Caco-2 (cell line): ENCODE data around the gene RYK. TPM values are rescaled to one million over a fixed set of nuclear protein-coding genes. Genes with fewer than 3 reads are reported as not detected.
A peak's percentile ranks its signal among the peaks of the same experiment; 100 is the strongest.

Source experiments
- BruUV-seq: library from RNA; stranded (reverse); fragments of 400-500 nt; replicated peaks from 2 replicates; lab custom pipeline; 2021; lab: Mats Ljungman, UMichigan
- CTCF ChIA-PET: fragments of 300-600 bp; sonication (Branson Sonifier 250); formaldehyde crosslinking; loops from one replicate; lab custom pipeline; 2022; ENCODE audit warnings: antibody characterized with exemption; lab: Charles Lee
- POLR2A ChIA-PET: fragments of 300-600 bp; sonication (Branson Sonifier 250); formaldehyde crosslinking; loops from one replicate; lab custom pipeline; 2022; ENCODE audit warnings: antibody characterized with exemption; lab: Charles Lee
- DNase-seq, 2 experiments: peaks; one replicate each; pipeline versions ENCODE4 v3.0.0 to v3.0.0-alpha.2; 2020 to 2022
- H3K27me3 ChIP-seq: replicated peaks from 2 replicates; pipeline ENCODE4 v1.6.0; 2011; ENCODE audit warnings: low read length; ENCODE audit not compliant: control insufficient read depth, insufficient read depth
- H3K36me3 ChIP-seq: 2 replicates; pipeline ENCODE4 v1.5.1; 2011; ENCODE audit warnings: low read length; ENCODE audit not compliant: control insufficient read depth, insufficient read depth
- H3K4me1 ChIP-seq: fragments of 250-450 bp; sonication (Bioruptor Pico); 2 replicates; pipeline ENCODE4 v1.5.1; 2020; ENCODE audit warnings: mild to moderate bottlenecking
- H3K4me3 ChIP-seq: 2 replicates; pipeline ENCODE4 v1.5.1; 2011; ENCODE audit warnings: low read depth, mild to moderate bottlenecking, control low read depth, low read length
- H3K9me3 ChIP-seq: fragments of 250-450 bp; sonication (Bioruptor Pico); 2 replicates; pipeline ENCODE4 v1.5.1; 2020; ENCODE audit warnings: mild to moderate bottlenecking, moderate library complexity
- H3K27ac Mint-ChIP-seq: one replicate; pipeline ENCODE4 v1.8.0; 2022; ENCODE audit warnings: mixed read lengths; ENCODE audit not compliant: unreplicated experiment
- H3K27me3 Mint-ChIP-seq: one replicate; pipeline ENCODE4 v1.8.0; 2022; ENCODE audit warnings: mixed read lengths; ENCODE audit not compliant: insufficient read depth, unreplicated experiment
- H3K36me3 Mint-ChIP-seq: one replicate; pipeline ENCODE4 v1.8.0; 2022; ENCODE audit warnings: mild to moderate bottlenecking, mixed read lengths; ENCODE audit not compliant: insufficient read depth, unreplicated experiment
- H3K4me1 Mint-ChIP-seq: one replicate; pipeline ENCODE4 v1.8.0; 2022; ENCODE audit warnings: low read depth, mixed read lengths; ENCODE audit not compliant: unreplicated experiment
- H3K4me3 Mint-ChIP-seq: one replicate; pipeline ENCODE4 v1.8.0; 2022; ENCODE audit warnings: mild to moderate bottlenecking, moderate library complexity, mixed read lengths; ENCODE audit not compliant: unreplicated experiment
- H3K9me3 Mint-ChIP-seq: one replicate; pipeline ENCODE4 v1.8.0; 2022; ENCODE audit warnings: mixed read lengths; ENCODE audit not compliant: unreplicated experiment
- intact Hi-C: fragments of 100-400 bp; cut with micrococcal nuclease; formaldehyde crosslinking; loops from one replicate; pipeline ENCODE4 v1.10.0; 2022; ENCODE audit not compliant: unreplicated experiment
- total RNA-seq: library from RNA; stranded (reverse); gene quantifications from 2 replicates; pipeline ENCODE4 v1.2.3, GENCODE V29; 2022
- TF ChIP-seq, protein P1 (sequence below), 2 experiments: fragments of 200-600 bp in 1 of 2; IDR thresholded peaks; 1 replicate in 1 of 2; 2 replicates in 1 of 2; pipeline versions ENCODE4 v1.5.1 to v1.8.0; 2011 to 2022; ENCODE audit warnings: antibody characterized with exemption in 1 of 2, control low read depth in 1 of 2, inconsistent platforms in 1 of 2, low read depth in 1 of 2, low read length in 1 of 2, mild to moderate bottlenecking in 1 of 2, moderate library complexity in 1 of 2; ENCODE audit not compliant: insufficient read depth in 1 of 2, severe bottlenecking in 1 of 2, unreplicated experiment in 1 of 2

The RYK gene
- total RNA-seq, 1 experiment from 2014 or later: 102 TPM

DNA sequence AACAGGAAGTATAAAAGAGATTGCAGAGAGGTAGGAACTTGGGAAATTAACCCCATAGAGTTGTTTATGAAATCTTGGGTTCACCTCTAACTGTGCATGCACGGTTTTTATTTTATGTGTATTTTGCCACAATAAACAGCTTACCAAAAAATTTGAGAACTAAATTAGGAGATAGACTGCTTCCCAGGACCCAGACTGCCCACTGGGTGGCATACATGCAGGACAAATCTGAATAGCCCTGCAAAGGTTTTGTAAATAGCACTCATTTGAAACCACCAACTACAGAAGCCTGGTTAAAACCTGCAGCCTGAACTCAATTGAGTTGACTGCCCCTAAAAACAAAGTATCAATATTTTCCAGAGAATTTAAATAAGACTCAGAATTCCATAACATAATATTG lies 124.5 kb downstream of the RYK start:
- Histone ChIP-seq H3K27me3 (no peaks in the 10 kb centered on the region), H3K36me3 (no peaks in the 10 kb centered on the region), H3K4me1 (peaks cover 8% of the 10 kb centered on the region; the same call in 1 of the 2 replicates), H3K9me3 (peaks cover 24% of the 10 kb centered on the region), H3K4me3 (no peak overlapping the region)
- BruUV-seq: no TSS peak
- ChIA-PET CTCF (interaction anchor here (1.8 kb wide), 1 partner anchor 173 kb away, joined by 6 read pairs; no protein-coding TSS in a partner anchor), POLR2A (no interaction called here)
- TF ChIP-seq, protein P1, sequence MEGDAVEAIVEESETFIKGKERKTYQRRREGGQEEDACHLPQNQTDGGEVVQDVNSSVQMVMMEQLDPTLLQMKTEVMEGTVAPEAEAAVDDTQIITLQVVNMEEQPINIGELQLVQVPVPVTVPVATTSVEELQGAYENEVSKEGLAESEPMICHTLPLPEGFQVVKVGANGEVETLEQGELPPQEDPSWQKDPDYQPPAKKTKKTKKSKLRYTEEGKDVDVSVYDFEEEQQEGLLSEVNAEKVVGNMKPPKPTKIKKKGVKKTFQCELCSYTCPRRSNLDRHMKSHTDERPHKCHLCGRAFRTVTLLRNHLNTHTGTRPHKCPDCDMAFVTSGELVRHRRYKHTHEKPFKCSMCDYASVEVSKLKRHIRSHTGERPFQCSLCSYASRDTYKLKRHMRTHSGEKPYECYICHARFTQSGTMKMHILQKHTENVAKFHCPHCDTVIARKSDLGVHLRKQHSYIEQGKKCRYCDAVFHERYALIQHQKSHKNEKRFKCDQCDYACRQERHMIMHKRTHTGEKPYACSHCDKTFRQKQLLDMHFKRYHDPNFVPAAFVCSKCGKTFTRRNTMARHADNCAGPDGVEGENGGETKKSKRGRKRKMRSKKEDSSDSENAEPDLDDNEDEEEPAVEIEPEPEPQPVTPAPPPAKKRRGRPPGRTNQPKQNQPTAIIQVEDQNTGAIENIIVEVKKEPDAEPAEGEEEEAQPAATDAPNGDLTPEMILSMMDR (IDR thresholded peaks at IDR 0.05; ENCODE audit: insufficient read depth in 1 of 2, low read depth in 1 of 2, low read length in 1 of 2, severe bottlenecking in 1 of 2, unreplicated experiment in 1 of 2): peak in 1 of 2 experiments; percentile 19
- Mint-ChIP-seq H3K27me3 (no peaks in the 10 kb centered on the region), H3K4me3 (no peak overlapping the region), H3K9me3 (peaks cover 44% of the 10 kb centered on the region), H3K27ac (no peak overlapping the region), H3K4me1 (peaks cover 9% of the 10 kb centered on the region), H3K36me3 (peaks cover 20% of the 10 kb centered on the region)
- intact Hi-C loops: loop anchor here (1.0 kb wide), 1 partner anchor 173 kb away; no protein-coding TSS in a partner anchor
- no peak for DNase-seq

DNA sequence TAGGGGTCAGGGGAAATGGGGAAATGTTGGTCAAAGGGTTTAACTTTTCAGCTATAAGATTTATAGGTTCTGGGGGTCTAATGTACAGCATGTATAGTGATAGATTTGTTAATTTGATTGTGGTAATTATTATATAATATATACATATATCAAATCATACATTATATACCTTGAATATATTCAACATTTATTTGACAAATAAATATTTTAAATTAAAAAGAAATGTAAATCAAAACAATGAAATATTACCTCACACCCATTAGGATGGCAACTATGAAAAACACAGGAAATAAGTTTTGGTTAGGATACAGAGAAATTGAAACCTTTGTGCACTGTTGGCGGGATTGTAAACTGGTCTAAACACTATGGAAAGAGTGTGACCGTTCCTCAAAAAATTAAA lies 135.9 kb downstream of the RYK start:
- Mint-ChIP-seq H3K4me3 (no peak overlapping the region), H3K4me1 (no peaks in the 10 kb centered on the region), H3K9me3 (peaks cover 24% of the 10 kb centered on the region), H3K27ac (no peak overlapping the region), H3K27me3 (no peaks in the 10 kb centered on the region), H3K36me3 (no peaks in the 10 kb centered on the region)
- Histone ChIP-seq H3K4me3 (no peak overlapping the region), H3K36me3 (no peaks in the 10 kb centered on the region), H3K27me3 (no peaks in the 10 kb centered on the region), H3K4me1 (no peaks in the 10 kb centered on the region), H3K9me3 (peaks cover 16% of the 10 kb centered on the region)
- intact Hi-C loops: no loop called here
- no peak for DNase-seq
- CTCF ChIA-PET: no interaction called here
- TF ChIP-seq, protein P1 (IDR thresholded peaks at IDR 0.05; ENCODE audit: insufficient read depth in 1 of 2, low read depth in 1 of 2, low read length in 1 of 2, severe bottlenecking in 1 of 2, unreplicated experiment in 1 of 2): no peak
- BruUV-seq: no TSS peak
- POLR2A ChIA-PET: no interaction called here

DNA sequence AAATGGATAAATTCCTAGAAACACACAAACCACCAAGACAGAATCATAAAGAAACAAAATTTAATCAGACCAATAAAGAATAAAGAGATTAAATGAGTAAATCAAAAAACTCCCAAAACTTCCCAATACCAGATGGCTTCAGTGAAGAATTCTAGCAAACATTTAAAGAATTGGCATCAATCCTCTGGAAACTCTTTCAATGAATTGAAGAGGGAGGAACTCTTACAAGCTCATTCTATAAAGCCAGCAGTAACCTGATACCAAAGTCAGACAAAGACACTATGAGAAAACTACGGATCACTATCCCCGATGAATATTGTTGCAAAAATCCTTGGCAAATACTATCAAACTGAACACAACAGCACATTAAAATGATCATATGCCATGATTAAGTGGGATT lies 139.0 kb downstream of the RYK start:
- H3K9me3 ChIP-seq: peaks cover 4% of the 10 kb centered on the region; the same call in 1 of the 2 replicates
- no peak for DNase-seq
- Mint-ChIP-seq H3K36me3 (peaks cover 9% of the 10 kb centered on the region), H3K27me3 (no peaks in the 10 kb centered on the region), H3K4me1 (no peaks in the 10 kb centered on the region), H3K4me3 (no peak overlapping the region), H3K9me3 (peaks cover 8% of the 10 kb centered on the region), H3K27ac (no peak overlapping the region)
- intact Hi-C loops: no loop called here
- ChIA-PET POLR2A (no interaction called here), CTCF (no interaction called here)
- BruUV-seq: no TSS peak
- H3K36me3 ChIP-seq: no peaks in the 10 kb centered on the region
- TF ChIP-seq, protein P1 (IDR thresholded peaks at IDR 0.05; ENCODE audit: insufficient read depth in 1 of 2, low read depth in 1 of 2, low read length in 1 of 2, severe bottlenecking in 1 of 2, unreplicated experiment in 1 of 2): no peak
- H3K4me1 ChIP-seq: no peaks in the 10 kb centered on the region
- no peaks in the 10 kb centered on the region for H3K27me3 ChIP-seq
- no peak overlapping the region for H3K4me3 ChIP-seq
